ENCODE results near the gene PTPN7. TPM values are rescaled to one million over a fixed set of nuclear protein-coding genes. Genes with fewer than 3 reads are reported as not detected.
A peak's percentile ranks its signal among the peaks of the same experiment; 100 is the strongest.

The PTPN7 gene
- total RNA-seq, 4 donors from 2014 or later: 1.3 to 4.3 (median 2.1) TPM

DNA sequence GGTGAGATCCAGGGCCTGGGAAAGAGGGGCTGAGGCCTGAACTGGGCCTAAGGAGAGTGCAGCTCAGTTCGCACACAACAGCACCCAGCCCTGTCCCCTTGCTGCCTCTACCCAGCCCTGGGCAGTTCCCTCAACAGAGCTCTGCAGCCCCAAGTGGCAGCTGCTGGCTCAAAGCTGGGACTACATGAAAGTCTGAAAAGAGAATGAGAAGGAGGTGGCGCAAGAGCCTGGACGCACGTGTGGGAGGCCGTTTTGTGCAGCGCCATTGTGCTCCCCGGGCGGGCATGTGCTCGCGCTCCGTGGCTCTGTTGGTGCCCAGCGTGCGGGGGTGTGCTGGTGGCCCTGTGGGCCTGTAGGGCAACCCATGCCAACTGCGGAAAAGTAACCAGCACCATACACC lies 27.4 kb downstream of the PTPN7 start:
- TF ChIP-seq POLR2A (IDR thresholded peaks at IDR 0.05) (no peak), CTCF (IDR thresholded peaks at IDR 0.05) (no peak)
- intact Hi-C loops (cut with DNase I): no loop called here
- DNase-seq: peak; percentile 44 to 54
- Histone ChIP-seq H3K4me3 (replicated peaks in 1 of 3) (no peak overlapping the region), H3K36me3 (peaks cover 14 to 16% of the 10 kb centered on the region in 2 donors), H3K27me3 (no peaks in the 10 kb centered on the region), H3K27ac (peak overlapping the region; percentile 81 to 97 (median 96)), H3K9me3 (no peaks in the 10 kb centered on the region), H3K4me1 (peaks cover 46 to 65% of the 10 kb centered on the region in 2 donors)
- WGBS, 2 donors: 73 to 74% methylated on average over 14 of the region's 14 CpGs

- Histone ChIP-seq H3K4me3 (replicated peaks in 1 of 3) (no peak overlapping the region), H3K27me3 (no peaks in the 10 kb centered on the region), H3K27ac (peak overlapping the region; percentile 81 to 97 (median 96)), H3K9me3 (no peaks in the 10 kb centered on the region), H3K36me3 (peaks cover 12 to 16% of the 10 kb centered on the region in 2 donors), H3K4me1 (peaks cover 41 to 61% of the 10 kb centered on the region in 2 donors)
- intact Hi-C loops (cut with DNase I): no loop called here
- peak; percentile 89 to 92 for DNase-seq
- 28 to 29% methylated on average over 12 of the region's 12 CpGs for WGBS, 2 donors
- TF ChIP-seq CTCF (IDR thresholded peaks at IDR 0.05): no peak
- TF ChIP-seq POLR2A (IDR thresholded peaks at IDR 0.05): peak in 1 of 2 donors; percentile 35
Measured at GRCh38 chr1:202131956-202132821, 28.2 kb downstream of the PTPN7 start.

GRCh38 chr1:202130816-202131522 lies 29.4 kb downstream of the PTPN7 start:
- TF ChIP-seq CTCF (IDR thresholded peaks at IDR 0.05) (no peak), POLR2A (IDR thresholded peaks at IDR 0.05) (no peak)
- peaks cover 8 to 16% of the 10 kb centered on the region in 2 donors for H3K36me3 ChIP-seq
- H3K27ac ChIP-seq: peak overlapping the region; percentile 81 to 97 (median 96)
- DNase-seq: no peak
- H3K27me3 ChIP-seq: no peaks in the 10 kb centered on the region
- intact Hi-C loops (cut with DNase I): no loop called here
- 75 to 81% methylated on average over 9 of the region's 9 CpGs for WGBS, 2 donors
- H3K4me1 ChIP-seq: peaks cover 41 to 61% of the 10 kb centered on the region in 2 donors
- no peak overlapping the region for H3K4me3 ChIP-seq (replicated peaks in 1 of 3)
- no peaks in the 10 kb centered on the region for H3K9me3 ChIP-seq

GRCh38 chr1:202130297-202130721 lies 30.1 kb downstream of the PTPN7 start:
- H3K4me1 ChIP-seq: peaks cover 37 to 55% of the 10 kb centered on the region in 2 donors
- intact Hi-C loops (cut with DNase I): no loop called here

More at GRCh38 chr1:202130297-202130721, 30.1 kb downstream of the PTPN7 start:
- TF ChIP-seq CTCF (IDR thresholded peaks at IDR 0.05) (no peak), POLR2A (IDR thresholded peaks at IDR 0.05) (no peak)
- DNase-seq: peak in 1 of 2 donors; percentile 20
- H3K4me3 ChIP-seq (replicated peaks in 1 of 3): no peak overlapping the region
- no peaks in the 10 kb centered on the region for H3K9me3 ChIP-seq
- 46 to 76% methylated on average over 10 to 11 of the region's 11 CpGs for WGBS, 2 donors
- peak overlapping the region in 2 of 3 donors; percentile 81 to 96 for H3K27ac ChIP-seq
- no peaks in the 10 kb centered on the region for H3K27me3 ChIP-seq
- H3K36me3 ChIP-seq: peaks cover 8 to 16% of the 10 kb centered on the region in 2 donors
